ENCODE results near the gene TJP1.

DNA sequence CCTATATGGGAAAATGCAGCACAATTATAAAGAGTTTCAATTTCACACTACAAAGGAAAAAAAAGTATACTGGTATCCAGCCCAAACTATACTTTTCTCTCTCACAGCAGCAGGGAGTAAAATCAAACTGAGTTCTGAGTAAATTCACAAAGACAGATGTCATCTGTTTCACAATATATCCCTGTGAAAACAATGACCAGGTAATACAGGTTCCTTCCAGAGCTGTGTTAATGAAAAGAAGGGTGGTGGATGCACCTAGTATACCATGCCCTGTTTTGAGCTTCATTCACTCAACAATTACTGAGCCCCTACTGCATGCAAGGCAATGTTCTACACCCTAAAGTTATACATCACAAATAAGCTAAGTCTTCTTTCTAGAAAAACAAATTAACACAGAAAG lies 108.5 kb downstream of the TJP1 start:
- no peak for TF ChIP-seq CTCF (conservative IDR thresholded peaks at IDR 0.05)
- no peak for TF ChIP-seq EZH2 (IDR thresholded peaks at IDR 0.05; ENCODE audit: low read depth)

All from PC-9 (cell line).